Stimulated activated CD8-positive, alpha-beta memory T cell treated with anti-CD3 and anti-CD28 coated beads, Interleukin-12 subunit alpha, Interleukin-12 subunit beta, amount 100 ng/mL, for 1 hour (primary cell): ENCODE data around the gene CPEB3.

Source experiments
- DNase-seq: peaks from one replicate; pipeline ENCODE4 v3.0.0-alpha.2; 2020; ENCODE audit warnings: low read depth

Gene CPEB3

DNA sequence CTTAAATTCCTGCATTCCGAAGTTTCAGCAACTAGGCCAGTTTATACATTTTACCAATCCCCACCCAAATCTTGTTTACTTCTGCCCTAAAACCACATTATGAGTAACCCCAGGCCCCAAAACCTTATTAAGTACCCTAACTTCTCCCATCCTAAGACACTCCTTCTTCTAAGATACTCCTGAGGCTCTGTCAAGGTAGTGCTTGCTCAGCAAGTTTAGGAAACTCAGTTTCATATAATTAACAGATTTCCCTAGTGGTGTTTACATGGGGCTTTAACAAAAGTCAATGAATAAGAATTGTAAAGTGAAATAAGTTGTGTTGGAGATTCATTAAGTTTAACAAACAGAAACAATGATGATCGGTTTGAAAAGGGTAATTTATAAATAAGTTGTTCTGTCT, 77.8 kb downstream of the CPEB3 start:
- DNase-seq = no peak

DNA sequence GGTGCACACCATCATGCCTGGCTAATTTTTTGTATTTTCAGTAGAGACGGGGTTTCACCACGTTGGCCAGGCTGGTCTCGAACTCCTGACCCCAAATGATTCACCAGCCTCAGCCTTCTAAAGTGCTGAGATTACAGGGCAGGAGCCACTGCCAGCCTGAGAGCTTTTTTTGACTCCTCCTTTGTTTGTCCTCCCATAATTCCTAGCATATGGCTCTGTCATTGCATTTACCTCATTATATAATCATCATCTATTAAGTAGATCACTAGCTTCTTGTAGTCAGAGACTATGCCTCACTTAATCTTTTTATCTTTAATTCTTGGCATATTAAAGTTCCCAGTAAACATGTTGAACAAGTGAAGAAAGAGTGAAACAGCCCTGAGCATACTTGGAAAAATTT, 82.1 kb downstream of the CPEB3 start:
- DNase-seq = no peak

DNA sequence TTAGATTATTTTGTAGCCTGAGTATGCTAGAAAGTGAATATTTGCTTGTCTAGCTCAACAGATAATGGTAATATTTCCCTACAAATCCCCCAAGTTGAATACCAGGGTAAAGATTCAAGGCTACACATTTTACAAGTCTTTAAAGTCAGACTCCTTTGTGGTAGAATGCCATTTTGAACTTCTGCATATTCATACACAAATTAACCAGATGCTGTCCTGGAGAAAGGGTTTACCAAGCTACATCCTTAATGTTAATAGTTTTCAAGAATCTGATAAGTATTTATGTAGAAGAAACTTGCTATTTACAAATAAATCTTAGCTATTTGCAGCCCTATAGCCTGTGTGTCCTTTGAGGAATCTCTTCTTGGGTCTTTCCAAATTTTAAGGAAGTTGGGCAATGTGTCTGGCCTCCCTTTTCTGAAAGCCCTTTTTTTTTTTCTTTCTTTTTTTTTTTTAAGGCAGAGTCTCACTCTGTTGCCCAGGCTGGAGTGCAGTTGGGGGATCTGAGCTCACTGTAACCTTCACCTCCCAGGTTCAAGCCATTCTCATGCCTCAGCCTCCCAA, 82.6 kb downstream of the CPEB3 start:
- DNase-seq = no peak

- DNase-seq = no peak
These were observed 83.8 kb downstream of the CPEB3 start for GRCh38 chr10:92207061-92207460.

DNA sequence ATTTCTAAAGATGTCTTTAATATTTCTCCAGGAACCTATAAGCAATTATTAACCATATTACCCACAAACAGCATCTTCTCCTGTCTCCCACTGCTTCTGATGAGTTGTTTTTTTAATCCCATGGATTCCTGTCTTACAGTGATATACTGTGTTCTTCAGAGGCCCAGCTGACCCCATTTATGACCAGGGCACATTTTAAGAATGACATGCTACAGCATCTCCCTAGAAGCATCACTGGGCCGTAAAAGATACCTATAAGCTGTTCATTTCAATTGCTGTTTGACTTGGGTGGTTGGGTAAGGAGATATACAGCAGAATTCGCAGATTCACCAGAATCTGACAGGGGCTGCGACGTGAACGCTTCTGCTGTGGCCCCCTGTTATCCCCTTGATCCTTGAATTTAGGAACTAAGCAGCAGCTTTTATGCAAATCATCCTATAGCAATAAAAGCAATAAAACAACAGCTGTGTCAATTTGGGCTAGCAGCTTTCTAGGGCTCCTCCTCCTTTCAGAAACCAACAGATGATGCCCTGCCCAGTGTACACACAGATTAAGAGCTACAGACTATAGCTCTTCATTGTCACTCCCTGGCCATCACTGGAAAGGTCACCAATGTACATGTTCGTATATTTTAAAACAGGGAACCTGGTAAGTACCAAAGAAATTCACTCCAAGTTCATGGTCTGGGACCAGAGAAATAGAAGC, 86.8 kb downstream of the CPEB3 start:
- no peak for DNase-seq

GRCh38 chr10:92202536-92202935, 88.3 kb downstream of the CPEB3 start:
- DNase-seq = no peak

DNA sequence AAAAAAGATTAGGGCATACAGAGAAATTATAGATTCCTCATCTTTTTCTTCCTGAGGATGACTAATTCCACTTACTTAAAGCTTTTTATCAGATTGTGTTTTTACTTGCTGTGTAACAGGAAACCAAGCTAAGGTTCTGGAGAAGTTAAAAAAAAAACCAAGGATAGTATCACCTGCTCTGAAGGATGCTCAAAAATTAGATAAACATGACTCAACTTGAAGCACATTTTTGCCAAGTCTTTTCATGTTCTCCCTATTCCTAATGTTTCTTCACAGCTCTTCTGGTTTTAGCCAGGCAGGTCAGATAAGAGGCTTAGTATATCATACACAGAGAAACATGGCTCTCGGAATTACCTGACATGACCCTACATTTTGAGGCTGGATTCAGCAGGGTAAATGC, 90.3 kb downstream of the CPEB3 start:
- DNase-seq = no peak

DNA sequence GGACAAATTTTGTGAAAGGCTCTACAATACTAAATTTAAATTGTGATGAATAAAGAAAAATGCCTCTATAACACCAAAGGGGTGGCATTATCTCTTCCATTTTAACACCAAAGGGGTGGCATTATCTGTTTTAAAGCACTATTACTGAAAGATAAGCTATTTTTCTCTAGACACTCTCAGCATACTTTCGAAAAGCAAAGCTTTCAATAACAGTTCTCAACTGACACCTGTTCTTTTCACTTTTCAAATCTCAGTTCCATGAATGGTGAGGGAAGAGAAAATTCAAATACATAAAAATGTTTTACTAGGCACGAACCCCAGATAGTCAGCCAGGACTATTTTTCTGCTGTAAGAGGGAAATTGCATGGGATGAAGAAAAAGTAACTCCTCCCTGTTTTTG, 103.8 kb downstream of the CPEB3 start:
- no peak for DNase-seq

DNA sequence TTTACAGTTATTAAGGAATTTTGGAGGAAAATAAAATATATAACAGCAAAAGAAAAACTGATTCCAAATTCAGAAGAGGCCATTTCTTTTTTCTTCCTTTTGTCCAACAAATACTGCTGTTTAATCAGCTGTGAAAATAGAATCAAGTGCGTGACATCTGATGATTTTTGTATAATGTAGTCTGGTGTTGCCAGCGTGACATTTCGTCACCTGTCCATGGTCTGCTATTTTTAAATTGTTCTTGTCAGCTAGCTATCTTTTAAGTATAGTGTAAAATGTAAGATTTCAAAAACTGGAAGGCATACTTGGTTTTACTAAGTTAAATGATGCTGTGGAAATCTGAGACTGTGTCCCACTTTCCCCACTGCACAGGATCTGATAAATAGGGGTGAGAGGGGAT, 105.9 kb downstream of the CPEB3 start:
- DNase-seq = no peak

DNA sequence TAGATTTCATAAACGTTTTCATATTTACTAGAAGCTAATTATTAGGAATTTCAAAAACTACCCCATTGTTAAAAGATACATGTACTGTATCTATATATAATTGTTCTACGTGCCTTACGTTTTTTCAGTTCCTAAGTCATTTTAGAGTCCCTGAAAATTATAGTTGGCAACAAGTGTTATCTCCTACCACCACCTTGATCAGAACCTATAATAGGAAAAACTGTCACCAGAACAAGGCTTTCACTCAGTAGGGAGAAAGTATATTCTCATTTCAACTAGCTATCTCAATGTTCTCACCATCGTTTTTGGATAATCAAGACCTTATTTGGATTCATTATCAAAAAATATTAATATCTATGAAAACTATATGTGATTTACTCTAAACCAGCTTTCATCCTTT, 107.7 kb downstream of the CPEB3 start:
- DNase-seq = no peak

DNA sequence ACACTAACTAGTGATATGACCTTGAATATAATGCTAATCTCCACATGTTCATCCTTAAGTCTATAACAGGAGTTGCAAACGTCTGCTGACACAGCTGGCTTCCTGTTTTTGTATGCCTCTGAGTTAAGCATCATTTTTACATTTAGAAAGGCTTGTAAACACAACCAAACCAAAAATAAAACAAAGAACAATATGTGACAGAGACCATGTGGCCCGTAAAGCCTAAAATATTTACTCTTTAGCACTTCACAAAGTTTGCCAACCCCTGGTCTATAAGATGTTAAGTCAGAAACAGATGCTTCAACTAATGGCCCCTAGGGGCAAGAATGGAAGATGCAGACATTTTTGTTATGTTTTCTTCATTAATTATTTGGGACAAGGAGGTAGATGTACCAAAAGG, 109.3 kb downstream of the CPEB3 start:
- no peak for DNase-seq

DNA sequence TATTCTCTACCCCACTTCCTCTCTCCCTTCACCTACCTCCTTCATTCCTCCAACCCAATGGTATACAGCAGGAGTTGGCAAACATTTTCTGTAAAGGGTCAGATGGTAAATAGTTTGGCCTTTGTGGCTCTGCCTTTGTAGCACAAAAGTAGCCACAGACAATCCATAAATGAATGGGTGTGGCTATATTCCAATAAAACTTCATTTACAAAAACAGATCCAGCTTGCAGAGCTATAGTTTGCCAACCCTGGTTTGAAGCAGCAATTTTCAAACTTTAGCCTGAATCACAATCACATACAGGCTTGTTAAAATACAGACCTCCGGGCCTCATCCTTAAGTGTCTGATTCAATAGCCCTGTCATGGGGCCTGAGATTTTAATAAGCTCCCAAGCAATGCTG, 110.5 kb downstream of the CPEB3 start:
- no peak for DNase-seq

DNA sequence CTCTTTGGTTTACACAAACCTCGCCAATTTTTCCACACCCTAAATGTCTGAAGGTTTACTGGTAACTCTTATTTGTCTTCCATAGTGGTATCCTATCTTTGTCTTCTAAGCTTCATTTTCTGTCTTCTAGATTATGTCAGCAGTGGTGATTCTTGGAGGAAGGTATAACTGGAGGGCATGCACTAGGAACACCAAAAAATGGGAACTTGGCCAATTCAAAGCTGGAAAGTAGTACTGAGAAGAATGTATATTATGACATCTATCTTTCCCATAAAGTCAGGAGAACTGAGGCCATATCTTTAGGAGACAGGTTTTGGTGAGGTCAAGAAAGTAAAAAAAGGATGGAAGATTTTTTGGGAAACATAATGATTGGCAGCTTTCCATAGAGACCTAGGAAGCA, 113.3 kb downstream of the CPEB3 start:
- DNase-seq = no peak

DNA sequence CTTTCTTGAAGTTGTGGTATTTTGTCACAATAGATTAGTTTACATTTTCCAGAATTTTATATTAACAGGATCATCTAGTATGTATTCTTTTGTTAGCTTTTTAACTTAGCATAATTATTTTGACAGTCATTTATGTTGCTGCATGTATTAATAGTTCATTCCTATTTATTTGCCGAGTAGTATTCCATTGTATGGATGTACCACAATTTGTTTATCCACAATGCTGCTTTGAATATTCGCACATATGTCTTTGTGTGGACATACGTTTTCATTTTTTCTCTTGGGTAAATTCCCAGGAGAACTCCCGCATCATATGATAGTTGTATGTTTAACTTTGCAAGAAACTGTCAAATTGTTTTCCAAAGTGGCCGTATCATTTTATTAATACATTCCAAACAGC, 115.7 kb downstream of the CPEB3 start:
- no peak for DNase-seq

GRCh38 chr10:92173996-92174395, 116.9 kb downstream of the CPEB3 start:
- no peak for DNase-seq

DNA sequence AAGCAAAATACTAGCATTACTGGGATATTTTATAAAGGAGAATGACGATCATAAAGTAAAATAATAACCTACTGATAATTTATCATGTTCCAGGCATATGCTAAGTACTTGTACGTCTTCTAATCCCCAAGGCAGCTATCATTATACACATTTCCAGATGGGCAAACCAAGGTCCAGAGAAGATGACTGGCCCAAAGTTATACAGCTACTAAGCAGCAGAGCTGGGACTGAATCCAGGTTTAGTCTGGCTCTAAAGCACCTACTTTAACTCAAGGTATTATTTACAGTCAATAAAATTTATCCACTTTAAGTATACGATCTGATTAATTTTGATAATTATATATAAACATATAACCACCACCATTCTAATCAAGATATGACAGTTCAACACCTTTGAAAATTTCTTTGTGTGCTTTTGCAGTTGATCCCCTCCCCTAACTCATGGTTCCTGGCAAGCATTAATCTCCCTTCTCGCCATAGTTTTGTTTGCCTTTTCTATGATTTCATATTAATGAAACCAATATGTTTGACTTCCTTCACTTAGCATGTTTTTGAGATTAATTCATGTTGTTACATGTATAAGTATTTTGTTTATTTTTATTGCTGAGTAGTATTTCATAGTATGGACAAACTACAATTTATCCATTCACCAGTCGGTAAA, 126.7 kb downstream of the CPEB3 start:
- DNase-seq = no peak

DNA sequence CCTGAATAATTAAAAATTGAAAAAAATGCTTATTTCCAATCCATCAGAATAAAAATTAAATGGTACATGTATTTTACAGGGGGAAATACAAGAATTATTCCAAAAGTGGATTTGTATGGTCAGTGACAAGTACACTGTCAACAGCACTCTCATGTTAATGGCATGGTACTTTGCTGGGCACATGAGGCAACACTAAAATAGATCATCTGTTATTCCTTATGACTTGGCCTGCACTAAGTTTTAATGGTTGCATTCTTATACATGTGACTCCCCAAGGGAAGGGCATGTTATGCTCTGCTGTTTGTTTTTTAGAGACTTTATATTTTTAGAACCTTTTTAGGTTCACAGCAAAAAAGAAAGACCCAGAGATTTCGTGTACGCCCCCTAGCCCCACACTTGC, 128.3 kb downstream of the CPEB3 start:
- DNase-seq = no peak

DNA sequence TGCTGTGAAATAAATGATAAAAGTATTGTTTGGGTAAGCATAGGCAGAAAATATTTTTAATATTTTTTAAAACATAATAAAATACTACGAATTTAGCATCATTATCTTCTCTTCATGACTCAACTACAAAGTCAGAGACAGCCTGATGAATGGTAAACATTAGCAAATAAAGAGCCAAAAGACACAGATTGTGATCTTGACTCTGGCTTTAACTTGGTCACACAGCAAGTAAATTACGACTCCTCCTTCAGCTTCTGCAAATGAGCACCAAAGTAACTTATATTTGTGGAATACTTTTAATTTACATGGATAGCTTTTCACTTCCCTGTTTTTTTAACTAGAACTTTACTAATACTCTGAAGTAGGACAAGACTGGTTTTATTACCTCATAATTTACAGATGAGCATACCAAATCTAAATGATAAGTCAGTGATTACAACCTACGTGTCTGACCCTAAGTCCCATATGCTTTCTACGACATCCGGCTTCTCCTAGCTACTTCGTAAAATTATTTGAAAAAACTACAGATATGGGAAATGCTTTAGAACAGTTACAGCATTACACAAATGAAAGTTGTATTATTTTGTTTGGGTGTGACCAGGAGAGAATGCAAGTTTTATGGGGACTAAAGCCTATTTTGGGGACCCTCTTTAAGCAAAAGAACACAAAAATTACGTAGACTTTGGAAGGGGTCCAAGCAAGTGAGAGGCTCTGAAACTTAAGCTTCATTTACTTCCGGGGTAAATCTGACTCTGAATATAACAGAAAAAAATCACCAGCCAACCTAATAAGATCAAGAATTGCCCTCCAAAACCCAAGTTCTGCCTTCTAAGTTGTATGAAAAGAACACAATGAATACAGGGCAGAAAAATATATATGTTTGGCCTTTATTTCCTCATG, 133.8 kb downstream of the CPEB3 start:
- no peak for DNase-seq

DNA sequence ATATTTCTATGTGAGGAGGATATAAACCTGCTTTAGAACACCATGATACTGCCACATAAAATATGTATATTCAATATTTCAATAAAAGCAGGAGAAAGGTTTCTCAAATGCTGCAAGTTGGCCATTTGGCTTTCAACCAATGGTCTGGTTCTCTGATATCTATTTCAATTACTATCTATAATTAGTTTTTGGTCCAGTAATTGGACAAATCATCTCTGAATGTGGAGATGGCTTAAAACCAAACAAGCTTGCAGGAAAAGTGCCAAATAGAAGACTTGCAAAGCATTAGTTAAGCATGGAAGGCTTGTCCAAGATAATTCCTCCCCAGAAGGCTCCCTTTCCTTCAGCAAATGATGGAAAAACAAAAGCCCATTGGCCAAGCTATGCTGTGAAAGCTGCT, 140.1 kb downstream of the CPEB3 start:
- DNase-seq = no peak

GRCh38 chr10:92149261-92149660, 141.6 kb downstream of the CPEB3 start:
- DNase-seq = no peak

GRCh38 chr10:92146781-92147180, 144.1 kb downstream of the CPEB3 start:
- DNase-seq = no peak

- no peak for DNase-seq
These were observed 144.8 kb downstream of the CPEB3 start for GRCh38 chr10:92146107-92146506.

DNA sequence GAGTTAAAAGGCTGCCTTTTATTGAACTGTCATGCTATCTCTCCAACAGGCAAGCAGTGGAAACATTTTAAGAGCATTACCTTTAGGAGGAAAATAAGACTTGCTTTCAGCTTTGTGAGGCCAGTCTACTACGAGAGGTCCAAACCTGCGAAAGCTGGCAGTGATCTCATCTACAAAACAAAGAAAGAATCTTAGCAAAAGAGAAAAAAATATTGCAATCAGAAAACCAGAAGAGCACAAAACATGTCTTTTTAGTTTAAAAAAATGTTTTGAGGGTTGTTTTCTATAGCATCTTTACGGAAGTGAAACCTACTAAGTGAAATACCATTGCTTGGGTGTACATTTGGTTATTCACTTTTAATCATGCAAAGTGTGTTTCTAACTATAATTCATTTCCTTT, 147.9 kb downstream of the CPEB3 start:
- DNase-seq = no peak
